EL (cell line): ENCODE measurements around the gene KCNH8.
"Not testable (repeated sequence)": the region's sequence is repeated elsewhere in the genome, so short reads cannot be mapped to it uniquely, and the experiment has no call there.

Source experiments
- DNase-seq: peaks from one replicate; pipeline ENCODE4 v3.0.0-alpha.2; 2016

Gene KCNH8

DNA sequence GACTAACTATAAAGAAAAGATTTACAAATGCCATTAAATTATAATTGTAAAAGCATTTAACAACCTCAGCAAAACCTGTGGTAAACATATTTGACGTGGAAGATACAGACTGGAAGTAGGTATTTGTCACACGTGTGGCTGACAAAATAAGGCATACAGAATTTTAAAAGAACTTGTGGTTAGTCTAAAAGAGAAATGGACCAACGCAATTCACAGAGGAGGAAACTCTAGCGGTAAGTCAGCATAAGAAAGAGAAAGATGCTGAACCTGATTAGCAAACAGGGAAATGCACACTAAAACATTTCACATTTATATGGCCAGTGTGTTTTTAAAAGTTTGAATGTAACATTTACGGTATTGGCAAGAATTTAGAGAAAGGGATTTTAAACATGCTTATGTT lies 35.3 kb downstream of the KCNH8 start:
- no peak for DNase-seq

GRCh38 chr3:19190126-19190525 lies 41.8 kb downstream of the KCNH8 start:
- DNase-seq = no peak

GRCh38 chr3:19190602-19191001 lies 42.3 kb downstream of the KCNH8 start:
- DNase-seq = no peak

DNA sequence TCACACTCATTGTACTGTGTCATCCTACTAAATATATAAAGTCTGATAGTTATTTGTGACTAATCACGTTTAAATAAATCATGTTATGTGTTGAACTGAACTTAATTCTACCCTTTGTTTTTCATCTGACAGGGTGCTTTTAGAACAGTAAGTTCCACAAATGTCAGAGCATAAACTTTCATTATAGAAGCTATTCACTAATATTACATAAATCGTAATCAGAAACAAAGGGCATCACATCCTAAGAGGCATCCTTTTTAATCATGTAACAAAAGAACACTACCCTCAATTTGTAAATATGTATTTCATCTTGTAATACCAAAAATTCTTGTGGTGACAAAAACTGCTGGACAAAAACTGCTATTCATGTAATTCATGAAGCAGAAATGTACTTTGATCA lies 50.8 kb downstream of the KCNH8 start:
- DNase-seq = no peak

DNA sequence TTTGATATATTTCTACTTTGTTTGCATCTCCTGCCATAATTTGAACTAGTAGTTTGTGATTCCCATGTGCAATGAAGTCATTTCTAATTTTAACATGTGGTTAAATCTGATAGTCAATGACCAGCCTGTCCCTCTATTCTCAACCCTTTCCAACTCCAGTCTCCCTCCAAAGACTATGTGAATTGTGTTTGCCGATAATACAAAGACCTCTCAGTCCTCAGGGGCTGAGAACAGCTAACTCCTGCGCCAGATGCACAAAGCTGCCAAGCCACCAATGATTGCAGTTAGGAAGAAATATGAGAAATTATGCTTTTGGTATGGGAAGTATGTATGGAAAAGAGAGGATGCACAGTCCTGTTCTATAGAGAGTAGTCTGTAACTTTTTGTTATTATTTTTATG lies 54.0 kb downstream of the KCNH8 start:
- DNase-seq = no peak

DNA sequence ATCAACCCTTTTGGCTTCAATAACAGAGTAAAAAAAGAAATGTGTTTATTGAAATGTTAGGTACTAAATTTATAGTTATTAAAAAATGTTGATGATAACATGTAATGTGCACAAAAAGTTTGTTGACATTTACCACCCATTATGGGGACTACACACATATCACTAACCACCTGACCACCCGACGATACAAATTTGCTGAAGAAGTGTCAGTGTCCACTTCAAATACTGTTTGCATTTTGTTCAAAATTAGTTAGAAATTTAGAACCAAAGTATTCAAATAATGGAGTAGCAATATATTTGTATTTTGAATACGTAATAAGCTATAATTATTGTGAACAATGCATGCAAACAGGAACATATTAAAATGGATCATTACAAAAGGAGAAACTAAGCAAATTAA lies 54.4 kb downstream of the KCNH8 start:
- DNase-seq = no peak

DNA sequence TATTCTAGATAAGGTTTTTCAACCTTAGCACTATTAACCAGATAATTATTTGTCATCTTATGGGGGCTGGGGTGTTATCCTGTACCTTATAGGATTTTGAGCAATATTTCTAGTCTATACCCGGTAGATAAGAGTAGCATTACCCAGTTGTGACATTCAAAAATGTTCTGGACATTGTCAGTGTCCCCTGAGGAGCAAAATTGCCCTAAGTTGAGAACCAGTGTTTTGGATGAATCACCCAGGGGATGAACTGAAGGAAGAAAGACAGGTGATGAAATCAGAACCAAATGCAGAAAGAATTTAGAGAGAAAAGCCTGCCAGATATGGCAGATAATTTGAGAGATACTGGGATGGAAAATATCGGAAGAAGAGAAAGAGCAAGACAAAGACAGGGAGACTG lies 58.2 kb downstream of the KCNH8 start:
- DNase-seq = no peak

- DNase-seq = no peak
These were observed 65.4 kb downstream of the KCNH8 start for GRCh38 chr3:19213603-19214220.

DNA sequence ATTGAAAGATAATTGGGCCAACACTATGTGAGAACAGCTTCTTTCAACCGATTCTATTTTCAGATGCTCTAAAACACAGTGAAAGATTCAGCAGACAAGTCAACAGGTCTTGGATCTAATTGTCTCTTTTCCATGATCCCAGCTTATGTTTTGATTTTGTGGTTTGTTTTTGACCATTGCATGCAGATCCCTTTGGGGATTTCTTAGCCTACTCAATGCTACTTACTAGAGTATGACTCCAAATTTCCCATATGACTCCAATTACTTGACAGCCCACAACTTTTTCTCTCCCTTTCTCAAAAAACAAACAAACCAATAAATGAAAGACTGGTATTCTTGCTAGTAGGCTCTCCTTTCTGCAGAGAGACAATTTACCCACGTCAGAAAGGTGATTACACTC lies 67.1 kb downstream of the KCNH8 start:
- no peak for DNase-seq

DNA sequence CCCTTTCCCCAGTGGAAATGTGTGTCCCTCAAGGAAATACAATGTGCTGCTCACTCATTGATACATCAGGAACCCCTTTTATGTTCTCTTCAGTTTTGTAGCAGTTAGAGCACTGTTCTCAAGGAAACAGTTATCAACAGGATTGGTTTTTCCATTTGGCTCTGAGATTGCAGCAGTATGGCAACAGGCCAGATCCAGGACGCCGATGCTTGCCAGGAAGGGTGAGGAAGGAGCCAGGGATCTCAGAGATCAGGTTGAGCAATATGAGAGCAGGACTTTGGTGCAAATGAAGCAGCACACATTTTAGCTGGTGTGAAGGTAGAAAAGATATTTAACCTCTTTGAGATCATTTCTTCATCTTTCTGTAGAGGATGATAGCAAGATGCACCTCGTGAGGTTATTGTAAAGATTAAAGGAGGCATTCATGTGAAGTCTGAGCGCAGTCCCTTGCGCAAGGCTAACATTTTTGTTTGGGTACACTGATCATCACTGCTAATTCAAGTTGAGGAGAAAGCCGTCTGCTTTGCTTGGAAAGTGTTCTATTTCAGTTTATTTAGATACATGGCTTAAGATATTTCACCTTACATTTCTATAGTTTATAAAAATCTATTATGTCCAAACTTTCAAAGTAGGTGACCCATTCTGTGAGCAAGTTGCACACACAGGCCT lies 68.5 kb downstream of the KCNH8 start:
- no peak for DNase-seq

- DNase-seq = no peak
These were observed 72.0 kb downstream of the KCNH8 start for GRCh38 chr3:19220311-19220710.

GRCh38 chr3:19221081-19221480 lies 72.8 kb downstream of the KCNH8 start:
- DNase-seq = no peak

DNA sequence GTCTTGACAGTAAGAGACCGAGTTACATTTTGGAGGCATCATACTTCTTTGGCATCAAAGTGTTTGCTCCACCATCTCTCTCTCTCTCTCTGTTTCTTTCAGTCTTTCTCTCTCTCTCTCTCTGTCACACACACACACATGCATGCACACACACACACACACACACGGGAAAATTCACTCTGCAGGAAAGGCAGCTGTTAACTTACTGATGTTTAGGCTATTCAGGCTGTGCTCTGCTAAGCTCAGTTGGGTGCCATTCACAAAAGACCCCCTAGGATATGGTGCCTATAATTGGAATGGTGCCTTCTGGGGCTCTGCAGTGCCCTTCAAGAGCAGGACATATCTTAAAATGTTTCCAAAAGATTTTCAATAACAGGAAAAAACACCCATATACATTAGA lies 78.2 kb downstream of the KCNH8 start:
- DNase-seq = no peak

GRCh38 chr3:19228167-19228566 lies 79.9 kb downstream of the KCNH8 start:
- no peak for DNase-seq

DNA sequence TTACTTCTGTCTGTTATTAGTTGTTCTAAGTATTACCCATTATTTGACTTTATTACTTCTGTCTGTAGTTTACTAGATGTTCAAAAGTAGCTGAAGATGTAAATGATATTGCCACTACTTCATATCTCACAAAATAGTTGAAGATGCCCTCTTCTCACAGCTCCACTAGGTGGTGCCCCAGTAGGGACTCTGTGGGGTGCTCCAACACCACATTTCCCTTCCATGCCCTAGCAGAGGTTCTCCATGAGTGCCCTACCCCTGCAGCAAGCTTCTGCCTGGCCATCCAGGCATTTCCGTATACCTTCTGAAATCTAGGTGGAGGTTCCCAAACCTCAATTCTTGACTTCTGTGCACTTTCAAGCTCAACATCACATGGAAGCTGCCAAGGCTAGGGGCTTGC lies 80.8 kb downstream of the KCNH8 start:
- DNase-seq = no peak

DNA sequence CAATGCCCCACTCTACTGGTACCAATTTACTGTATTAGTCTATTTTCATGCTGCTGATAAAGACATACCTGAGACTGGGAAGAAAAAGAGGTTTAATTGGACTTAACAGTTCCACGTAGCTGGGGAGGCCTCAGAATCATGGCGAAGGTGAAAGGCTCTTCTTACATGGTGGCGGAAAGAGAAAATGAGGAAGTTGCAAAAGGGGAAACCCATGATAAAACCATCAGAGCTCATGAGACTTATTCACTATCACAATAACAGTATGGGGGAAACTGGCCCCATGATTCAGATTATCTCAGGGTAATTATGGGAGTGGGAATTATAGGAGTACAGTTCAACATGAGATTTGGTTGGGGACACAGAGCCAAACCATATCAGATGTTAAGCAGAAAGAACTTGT lies 81.6 kb downstream of the KCNH8 start:
- not testable (repeated sequence) for DNase-seq

DNA sequence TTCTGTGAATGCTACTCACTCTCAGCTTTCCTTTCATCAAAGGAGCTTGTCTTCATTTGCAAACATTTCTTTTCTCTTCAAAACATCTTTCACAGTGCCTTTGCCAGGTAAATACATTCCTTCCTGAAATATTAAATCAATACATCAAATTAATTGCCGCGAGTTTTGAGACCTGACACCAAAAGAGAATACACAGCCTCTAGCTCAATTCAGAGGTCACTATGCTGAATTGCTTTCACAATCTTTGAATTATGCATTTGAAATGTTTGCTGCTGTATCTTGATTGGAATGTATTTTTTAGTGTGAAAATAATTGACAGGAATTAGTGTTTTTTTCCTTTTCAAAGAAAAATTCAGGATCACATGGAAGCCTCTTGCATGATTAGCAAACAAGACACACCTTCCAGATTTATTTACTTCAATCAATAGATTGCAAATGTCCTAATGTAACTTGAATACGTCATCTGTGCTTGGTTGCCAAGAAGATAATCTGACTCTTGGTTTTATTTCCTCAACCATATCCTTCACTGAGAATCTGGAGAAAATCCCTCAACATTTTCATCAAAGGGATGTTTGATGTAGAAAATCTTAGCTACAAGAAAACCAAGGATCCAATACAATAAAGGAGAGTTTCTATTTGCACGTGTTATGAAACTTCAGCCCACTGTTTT lies 83.6 kb downstream of the KCNH8 start:
- DNase-seq = no peak

- DNase-seq = no peak
These were observed 84.3 kb downstream of the KCNH8 start for GRCh38 chr3:19232566-19232965.

GRCh38 chr3:19233882-19234784 lies 85.8 kb downstream of the KCNH8 start:
- not testable (repeated sequence) for DNase-seq

DNA sequence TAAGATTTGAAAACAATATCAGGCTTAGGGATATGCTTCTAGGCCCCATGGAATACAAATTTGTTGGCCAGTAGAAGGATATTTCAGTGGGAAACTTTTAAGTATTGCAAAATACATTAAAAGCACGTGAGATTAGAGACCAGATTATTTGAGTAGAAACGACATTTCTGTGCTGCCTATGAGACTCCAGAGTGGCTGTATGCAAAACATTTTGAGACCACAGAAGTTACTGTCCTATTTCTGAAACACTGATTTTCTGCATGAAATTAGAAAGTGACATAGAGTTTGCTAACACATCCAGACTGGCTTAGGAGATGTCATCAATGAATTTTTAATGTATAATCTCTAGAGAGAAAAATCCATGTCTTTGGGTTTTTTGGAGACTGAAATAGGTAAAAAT lies 99.8 kb downstream of the KCNH8 start:
- no peak for DNase-seq

- no peak for DNase-seq
These were observed 100.5 kb downstream of the KCNH8 start for GRCh38 chr3:19248767-19249166.

DNA sequence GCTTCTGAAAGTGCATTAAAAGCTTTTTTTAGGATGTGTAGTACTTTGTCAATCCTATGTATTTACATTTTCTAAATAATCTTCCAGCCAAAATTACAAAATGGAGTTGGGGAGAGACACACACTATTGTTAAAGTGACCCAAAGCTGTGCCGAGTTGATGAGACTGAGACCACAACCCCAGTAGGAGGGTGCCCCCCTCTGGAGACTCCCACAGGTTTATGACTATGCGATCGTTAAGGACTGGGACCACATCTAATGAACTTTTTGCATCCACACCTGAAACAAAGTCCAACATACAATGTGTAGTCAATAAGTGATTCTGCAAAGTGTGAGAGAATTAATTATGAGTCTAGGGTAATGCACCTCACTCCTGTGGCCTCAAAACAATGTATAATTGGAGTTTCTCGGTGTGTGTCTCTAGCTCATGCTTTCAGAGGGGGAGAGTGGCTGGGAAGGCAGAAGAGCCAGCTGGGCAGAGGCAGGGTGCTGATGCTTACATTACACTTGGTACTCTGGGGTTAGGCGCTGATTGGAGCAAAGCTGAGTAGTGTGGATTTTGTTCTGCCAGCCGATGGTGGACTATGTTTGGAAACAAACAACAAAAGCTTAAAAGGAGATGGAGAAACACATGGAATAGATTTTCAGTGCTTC lies 102.8 kb downstream of the KCNH8 start:
- DNase-seq = no peak

DNA sequence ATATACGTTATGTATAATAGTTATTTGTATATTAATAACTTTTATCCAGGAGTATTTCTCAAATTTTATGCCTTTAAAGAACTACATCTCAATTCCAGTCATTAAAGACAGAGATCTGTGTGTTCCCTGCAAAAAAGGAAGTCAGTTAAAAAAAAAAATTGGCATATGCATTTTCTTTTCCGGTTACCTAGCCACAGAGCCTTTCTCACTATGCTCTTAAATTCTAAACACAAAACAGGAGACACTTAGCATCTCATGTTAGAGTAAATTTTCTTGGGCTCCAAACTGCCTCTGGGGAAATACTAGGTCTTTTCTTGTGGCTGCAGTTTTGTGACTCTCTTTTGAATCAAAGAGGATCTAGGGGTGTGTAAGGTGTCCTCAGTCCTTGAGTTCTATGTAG lies 105.9 kb downstream of the KCNH8 start:
- no peak for DNase-seq
